Stimulated activated CD4-positive, alpha-beta T cell treated with anti-CD3 and anti-CD28 coated beads, Interleukin-15, amount 100 ng/mL, for 24 hours (primary cell): ENCODE data around the gene GAA.

Experiments used
- DNase-seq: peaks from one replicate; pipeline ENCODE4 v3.0.0-alpha.2; 2020

The GAA gene

DNA sequence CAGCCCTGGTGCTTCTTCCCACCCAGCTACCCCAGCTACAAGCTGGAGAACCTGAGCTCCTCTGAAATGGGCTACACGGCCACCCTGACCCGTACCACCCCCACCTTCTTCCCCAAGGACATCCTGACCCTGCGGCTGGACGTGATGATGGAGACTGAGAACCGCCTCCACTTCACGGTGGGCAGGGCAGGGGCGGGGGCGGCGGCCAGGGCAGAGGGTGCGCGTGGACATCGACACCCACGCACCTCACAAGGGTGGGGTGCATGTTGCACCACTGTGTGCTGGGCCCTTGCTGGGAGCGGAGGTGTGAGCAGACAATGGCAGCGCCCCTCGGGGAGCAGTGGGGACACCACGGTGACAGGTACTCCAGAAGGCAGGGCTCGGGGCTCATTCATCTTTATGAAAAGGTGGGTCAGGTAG, 3.6 kb downstream of the GAA start:
- no peak for DNase-seq

DNA sequence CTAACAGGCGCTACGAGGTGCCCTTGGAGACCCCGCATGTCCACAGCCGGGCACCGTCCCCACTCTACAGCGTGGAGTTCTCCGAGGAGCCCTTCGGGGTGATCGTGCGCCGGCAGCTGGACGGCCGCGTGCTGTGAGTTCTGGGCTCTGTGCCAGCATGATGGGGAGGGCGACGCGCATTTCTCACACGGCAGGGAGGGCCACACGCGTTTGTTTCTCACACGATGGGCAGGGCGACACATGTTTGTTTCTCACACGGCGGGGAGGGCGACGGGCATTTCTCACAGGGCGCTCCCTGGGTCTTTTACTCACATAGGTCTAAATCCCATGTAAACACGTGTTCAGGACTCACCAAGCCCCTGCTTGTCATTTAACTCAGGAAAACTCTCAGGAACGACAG, 4.4 kb downstream of the GAA start:
- DNase-seq, result no peak

- no peak for DNase-seq
Measured at GRCh38 chr17:80106176-80106575, 4.8 kb downstream of the GAA start.

DNA sequence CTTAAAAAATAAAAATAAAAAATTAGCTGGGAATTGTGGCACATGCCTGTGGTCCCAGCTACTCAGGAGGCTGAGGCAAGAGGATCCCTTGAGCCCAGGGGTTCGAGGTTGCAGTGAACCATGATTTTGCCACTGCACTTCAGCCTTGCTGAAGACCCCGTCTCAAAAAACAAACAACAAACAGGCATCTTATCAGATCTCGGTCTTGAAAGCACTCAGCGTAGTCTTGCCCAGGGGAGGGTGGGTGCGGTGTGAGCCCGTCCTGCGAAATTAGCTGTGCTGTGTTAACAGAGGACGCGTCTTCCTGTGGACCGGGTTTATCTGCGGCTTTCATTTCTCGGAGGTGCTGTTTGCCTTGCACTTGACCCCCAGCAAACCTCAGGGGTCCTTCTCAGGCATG, 5.4 kb downstream of the GAA start:
- no peak for DNase-seq

DNA sequence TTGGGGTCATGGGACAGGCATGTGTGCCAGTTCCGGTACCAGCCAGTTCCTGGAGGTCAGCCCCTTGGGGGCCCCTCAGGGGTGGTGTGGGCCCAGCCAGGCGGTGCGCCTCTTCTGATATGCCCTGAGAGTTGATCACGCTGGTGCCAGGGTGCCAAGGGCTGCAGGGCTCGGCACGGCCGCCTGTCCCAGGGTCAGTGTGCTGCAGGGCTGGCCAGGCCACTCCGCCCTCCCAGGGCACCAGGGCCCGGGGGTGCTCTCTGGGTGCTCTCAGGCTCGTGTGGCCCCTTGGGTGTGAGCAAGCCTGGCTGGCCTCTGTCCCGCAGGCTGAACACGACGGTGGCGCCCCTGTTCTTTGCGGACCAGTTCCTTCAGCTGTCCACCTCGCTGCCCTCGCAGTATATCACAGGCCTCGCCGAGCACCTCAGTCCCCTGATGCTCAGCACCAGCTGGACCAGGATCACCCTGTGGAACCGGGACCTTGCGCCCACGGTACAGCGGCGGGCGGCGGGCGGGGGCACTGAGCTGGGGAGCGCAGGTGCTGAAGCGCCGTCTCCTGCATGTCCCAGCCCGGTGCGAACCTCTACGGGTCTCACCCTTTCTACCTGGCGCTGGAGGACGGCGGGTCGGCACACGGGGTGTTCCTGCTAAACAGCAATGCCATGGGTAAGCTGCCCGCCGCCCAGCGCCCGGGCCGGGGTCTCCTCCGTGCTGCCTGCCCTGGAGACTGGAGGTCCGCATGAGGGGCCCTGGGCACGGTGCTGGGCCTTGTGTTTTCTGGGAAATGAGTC, 6.0 kb downstream of the GAA start:
- DNase-seq, result no peak

DNA sequence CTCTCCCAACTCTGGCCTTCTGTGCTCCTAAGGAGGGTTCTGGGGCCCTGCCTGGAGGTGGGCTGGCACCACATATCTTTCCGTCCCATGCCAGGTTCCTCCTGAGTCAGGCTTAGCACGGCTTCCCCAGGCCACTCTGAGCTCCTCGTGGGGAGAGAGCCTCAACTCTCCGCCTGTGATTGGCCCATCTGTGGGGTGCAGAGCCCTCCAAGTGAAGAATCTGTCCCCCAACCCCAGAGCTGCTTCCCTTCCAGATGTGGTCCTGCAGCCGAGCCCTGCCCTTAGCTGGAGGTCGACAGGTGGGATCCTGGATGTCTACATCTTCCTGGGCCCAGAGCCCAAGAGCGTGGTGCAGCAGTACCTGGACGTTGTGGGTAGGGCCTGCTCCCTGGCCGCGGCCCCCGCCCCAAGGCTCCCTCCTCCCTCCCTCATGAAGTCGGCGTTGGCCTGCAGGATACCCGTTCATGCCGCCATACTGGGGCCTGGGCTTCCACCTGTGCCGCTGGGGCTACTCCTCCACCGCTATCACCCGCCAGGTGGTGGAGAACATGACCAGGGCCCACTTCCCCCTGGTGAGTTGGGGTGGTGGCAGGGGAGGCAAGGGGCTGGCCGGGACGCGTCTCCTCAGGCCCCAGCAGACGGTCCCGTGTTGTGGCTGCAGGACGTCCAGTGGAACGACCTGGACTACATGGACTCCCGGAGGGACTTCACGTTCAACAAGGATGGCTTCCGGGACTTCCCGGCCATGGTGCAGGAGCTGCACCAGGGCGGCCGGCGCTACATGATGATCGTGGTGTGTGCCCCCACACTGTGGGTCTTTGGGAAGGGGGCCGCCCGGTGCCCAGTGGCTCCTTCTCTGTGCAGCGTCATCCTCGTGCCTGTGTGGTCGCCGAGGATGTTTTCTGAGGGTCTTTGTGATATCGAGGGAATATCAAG, 6.9 kb downstream of the GAA start:
- no peak for DNase-seq

DNA sequence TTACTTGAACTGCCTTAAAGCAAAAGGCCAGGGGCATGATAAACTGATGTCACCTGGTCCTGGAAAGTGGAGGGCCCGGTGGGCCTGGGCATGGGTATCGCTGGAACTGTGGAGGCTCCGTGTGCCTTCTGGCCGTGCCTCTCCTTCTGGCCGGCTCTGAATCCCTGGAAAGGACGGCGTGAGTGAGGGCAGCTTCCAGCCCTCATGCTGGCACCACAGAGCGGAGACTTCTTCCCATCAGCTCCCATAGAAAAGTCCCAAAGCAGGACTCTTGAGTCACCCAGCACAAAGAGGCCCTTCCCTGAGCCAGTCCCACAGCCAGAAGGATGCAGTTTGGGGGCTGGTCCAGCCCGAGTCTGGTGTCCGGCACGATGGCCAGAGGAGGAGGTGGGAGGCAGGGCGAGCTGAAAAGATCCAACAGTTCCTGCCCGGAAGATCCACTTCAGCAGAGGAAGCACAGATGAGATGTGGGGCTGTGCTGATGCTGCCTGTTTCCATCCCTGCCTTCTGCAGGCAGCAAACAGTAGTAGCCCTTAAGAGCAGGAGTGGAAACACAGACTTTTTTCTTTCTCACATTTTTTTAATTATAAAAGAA, 7.8 kb downstream of the GAA start:
- no peak for DNase-seq

DNA sequence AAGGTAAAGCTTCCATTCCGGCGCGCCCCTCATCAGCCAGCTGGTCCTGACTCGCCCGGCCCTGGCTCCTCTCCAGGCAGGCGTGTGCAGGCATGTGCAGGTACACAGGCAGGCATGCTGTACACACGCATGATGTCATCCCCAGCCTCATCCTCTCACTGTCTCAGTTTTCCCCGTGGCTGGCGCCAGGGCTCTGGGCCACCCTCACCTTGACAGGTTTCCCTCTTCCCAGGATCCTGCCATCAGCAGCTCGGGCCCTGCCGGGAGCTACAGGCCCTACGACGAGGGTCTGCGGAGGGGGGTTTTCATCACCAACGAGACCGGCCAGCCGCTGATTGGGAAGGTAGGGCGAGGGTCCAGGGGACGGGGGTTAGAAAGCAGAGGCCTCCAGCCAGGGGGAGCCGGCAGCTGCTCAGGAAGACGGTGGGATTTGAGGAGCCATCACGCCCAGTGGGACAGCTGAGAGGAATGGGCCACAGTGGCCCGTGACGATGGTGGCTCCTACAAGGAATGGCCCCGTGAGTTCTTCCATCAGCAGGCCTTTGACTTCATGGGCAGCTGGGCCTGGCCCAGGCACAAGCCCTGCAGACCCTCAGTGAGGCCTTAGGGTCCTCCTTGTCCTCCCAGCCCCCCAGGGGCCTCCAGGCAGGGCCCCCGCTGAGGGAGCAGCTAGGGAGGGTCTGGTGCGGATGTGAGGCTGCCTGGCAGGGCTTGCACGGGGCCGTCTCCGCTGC, 8.5 kb downstream of the GAA start:
- DNase-seq, result no peak

DNA sequence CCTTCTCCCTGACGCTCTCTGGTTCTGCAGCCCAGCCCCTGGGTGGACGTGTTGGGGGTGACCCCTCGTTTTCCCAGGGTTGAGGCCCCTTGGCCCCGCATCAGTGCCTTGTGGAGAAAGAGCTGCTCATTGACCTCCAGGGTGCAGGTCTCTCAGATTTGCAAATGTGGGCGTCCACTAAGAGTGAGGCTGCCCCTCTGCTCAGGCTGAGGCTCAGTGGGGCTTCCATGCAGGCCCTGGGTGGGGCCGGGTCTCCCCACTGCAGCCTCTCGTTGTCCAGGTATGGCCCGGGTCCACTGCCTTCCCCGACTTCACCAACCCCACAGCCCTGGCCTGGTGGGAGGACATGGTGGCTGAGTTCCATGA, 9.0 kb downstream of the GAA start:
- DNase-seq, result no peak

DNA sequence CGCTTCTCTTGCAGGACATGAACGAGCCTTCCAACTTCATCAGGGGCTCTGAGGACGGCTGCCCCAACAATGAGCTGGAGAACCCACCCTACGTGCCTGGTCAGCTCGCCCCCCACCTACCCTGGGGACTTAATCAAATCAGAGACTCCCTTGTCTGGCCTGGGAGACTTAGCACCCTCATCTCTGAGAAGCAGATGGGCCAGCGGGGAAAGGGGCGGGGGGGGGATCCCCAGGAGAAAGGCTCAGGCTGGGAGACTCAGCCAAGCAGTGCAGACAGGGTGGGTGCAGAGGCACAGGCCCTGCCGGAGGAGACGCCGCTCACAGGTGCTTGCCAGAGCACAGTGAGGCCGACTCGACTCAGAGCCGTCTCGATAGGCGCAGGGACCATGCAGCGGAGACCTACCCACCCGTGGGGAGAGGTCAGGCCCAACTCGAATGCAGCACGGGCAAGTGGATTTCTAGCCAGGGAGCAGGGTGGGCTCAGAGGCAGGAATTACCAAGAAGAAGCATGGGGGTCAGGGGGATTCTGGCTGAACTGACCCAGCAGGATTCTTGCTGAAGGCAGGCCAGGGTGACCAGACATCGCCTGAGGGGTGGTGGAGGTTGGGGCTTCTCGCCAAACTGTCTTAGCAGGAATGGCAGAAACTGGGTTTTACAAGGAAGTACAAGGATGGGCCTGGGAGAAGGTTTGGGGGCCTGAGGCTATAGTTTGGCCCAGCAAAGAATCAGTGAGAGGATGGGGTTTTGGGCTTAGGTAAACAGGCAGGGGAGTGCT, 9.7 kb downstream of the GAA start:
- no peak for DNase-seq

- DNase-seq, result no peak
Measured at GRCh38 chr17:80111702-80112470, 10.5 kb downstream of the GAA start.

DNA sequence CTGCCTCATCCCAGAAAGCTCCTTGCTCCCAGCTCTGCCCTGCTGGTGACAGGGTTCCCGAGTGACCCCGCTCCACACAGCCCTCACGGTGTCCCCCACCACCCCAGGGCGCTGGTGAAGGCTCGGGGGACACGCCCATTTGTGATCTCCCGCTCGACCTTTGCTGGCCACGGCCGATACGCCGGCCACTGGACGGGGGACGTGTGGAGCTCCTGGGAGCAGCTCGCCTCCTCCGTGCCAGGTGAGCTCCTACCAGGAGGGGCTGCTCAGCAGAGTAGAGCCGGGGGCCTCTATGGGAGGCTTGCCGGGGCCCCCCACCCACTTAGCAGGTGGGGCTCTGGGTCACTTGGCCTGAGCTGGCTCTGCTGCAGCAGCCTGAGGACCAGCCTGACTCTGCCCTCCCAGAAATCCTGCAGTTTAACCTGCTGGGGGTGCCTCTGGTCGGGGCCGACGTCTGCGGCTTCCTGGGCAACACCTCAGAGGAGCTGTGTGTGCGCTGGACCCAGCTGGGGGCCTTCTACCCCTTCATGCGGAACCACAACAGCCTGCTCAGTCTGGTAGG, 11.2 kb downstream of the GAA start:
- DNase-seq, result no peak

DNA sequence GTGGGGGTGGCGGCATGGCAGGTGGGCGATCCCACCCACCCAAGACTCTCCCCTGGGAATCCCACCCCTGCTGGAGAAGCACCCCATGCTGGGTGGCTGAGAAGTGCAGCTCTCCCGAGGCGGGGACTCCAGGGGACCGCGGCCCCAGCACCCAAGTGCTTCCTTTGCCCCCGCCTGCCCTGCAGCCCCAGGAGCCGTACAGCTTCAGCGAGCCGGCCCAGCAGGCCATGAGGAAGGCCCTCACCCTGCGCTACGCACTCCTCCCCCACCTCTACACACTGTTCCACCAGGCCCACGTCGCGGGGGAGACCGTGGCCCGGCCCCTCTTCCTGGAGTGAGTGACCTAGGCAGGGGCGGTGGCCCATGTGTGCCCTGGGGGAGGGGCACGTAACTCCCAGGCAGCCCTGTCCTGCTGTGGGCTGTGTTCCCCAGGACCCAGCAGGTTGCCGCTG, 11.7 kb downstream of the GAA start:
- no peak for DNase-seq

DNA sequence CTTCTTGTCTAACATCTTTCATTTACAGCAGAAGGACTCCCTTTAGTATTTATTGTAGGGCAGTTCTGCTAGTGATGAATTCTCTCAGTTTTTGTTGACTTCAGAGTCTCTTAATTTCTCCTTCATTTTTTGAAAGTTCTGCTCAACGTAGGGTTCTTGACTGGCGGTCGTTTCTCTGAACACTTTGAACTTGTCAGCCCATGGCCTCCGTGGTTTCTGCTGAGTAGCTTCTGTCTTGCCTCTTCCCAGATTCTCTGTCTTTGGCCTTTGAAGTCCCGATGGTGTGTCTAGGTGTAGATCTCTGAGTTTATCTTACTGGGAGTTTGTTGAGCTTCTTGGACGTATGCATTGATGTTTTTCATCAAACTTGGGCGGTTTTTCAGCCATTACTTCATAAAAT, 13.4 kb downstream of the GAA start:
- DNase-seq, result no peak

GRCh38 chr17:80115159-80115558, 13.8 kb downstream of the GAA start:
- DNase-seq, result no peak

GRCh38 chr17:80116276-80116920, 15.0 kb downstream of the GAA start:
- DNase-seq, result no peak

- DNase-seq, result no peak
Measured at GRCh38 chr17:80116921-80117380, 15.6 kb downstream of the GAA start.

GRCh38 chr17:80117491-80118401, 16.4 kb downstream of the GAA start:
- no peak for DNase-seq

DNA sequence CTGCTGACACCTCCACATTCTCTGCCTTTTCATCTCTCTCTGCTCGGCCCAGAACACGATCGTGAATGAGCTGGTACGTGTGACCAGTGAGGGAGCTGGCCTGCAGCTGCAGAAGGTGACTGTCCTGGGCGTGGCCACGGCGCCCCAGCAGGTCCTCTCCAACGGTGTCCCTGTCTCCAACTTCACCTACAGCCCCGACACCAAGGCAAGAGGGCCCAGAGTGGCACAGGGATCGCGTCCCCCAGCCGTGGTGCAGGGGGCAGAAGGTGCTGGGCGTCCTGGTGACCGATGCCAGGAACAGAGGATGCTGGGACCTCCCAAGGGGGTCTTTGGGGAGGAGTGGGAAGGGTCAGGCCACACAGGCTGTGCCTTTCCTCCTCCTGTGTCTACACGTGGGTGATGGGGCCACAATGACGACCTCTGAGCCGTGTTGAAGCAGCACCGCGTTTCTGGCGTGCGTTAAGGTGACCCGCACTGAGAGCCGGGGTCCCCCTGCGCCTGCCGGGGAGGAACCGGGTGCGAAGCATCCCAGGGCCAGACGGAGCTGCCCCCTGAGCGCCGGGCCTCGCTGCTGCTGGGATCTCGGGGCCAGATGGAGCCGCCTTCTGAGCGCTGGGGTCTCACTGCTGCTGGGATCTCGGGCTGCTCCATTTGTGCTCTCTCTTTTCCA, 17.4 kb downstream of the GAA start:
- DNase-seq, result no peak
